DMS79 treated with DMSO at 0.1 percent for 48 hours (cell line): Measurements from ENCODE around the gene CPNE5.

Source experiments
- DNase-seq: peaks from one replicate; lab custom pipeline; 2025; lab: John Stamatoyannopoulos, UW

The CPNE5 gene

DNA sequence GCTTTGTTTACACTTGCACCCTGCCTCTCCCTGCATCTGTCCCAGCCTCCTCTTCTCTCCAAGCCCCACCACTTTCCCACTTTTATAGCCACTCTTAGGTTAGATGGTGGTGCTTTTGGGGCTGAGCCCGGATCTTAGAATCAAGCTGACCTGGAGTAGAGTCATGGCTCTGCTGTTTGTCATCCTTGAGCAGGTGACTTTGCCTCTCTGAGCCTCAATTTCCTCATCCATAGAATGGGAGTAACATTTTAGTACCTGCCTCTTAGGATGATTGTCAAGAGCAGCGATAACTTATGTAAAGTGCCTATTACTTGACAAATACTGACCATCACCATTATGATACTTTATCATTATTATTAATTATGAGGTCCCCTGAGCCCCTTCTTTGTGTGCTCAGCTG lies 48.2 kb downstream of the CPNE5 start:
- no peak for DNase-seq

DNA sequence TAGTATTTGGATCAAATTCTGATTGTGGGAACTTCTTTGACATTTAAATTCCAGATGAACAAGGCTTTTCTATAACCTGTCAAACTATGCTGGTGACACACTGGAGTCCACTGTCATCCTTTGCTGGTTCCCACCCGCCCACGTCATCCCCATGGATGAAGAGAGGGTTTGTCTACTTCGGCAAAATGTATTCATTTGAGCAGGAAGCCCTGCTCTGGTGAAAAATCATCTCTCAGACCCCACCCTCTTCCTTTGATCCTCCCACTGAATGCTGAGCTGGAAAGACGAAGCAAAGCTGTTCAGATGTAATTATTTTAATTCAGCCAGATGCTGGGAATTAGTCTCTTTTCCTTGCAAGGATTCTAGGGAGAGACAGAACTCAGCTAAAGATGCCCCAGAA lies 50.5 kb downstream of the CPNE5 start:
- no peak for DNase-seq

DNA sequence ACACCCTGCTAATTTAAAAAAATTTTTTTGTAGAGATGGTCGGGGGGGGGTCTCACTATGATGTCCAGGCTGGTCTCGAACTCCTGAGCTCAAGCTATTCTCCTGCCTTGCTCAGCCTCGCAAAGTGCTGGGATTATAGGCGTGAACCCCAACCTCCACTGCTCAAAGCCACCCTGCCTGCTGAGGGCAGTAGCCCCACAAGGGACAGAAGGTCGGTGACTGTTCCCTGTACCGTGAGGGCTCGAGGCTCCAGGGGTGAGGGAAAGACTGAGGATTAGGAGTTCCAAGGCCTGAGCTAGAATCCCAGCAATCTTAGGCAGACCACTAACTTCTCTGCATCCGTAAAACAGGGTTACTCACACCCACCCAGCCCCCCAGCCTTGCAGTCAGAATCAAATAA lies 51.1 kb downstream of the CPNE5 start:
- DNase-seq, result no peak

DNA sequence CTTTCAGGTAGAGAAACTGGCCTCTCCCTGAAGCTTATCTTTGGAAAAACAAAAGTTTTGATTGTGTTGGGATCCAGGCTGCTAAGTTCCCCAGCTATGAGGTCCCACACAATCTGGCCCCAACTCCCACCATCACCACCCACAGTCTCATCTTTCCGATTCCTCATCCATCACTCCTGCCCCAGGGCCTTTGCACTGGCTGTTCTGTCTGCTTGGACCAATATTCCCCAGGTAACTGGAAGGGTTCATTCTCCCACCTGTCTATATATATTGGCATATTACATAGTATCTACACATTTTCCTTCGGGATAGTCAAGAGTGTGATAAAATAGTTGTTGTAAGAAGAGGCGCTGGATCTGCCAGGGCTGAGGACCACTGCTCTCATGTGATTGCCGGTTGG lies 52.0 kb downstream of the CPNE5 start:
- DNase-seq, result no peak

DNA sequence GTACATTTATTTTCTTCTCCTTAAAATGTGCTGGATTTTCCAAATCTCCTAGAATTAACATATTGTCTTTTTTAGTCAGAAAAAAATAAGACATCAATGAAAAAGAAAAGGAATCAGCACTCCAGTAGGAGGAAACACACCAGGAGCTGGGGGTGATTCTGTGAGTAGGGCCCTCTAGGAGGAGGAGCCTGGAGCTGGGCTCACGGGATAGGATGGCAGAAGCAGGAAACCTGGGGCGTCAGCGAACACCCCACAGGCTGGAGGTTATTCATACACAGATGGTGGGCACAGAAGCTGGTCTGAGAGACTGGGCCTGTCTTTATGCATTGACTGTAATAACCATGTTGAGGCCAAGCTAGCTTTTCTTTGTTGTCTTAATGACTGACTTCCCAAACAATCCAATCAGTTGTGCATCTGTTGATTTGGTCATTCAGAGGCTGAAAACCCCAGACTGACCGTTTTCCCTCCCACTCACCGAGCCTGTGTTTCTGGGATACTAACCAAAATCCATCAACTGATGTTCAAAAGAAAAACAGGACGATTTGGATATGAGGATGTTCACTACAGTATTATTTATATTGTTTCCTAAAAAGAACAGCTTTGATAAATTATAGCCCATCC lies 53.1 kb downstream of the CPNE5 start:
- DNase-seq, result no peak

DNA sequence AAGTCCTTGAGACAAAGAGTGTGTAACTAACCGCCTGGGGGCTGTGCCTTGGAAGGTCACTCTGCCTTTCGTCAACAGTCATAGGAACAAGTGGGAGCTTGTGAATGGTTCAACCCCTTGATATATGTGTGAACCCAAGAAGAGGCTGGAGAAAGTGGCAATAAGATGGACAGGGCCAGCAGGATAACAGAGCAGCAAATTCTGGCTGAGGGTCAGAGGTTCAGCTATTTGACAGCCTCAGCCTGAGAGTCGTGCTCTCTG lies 54.9 kb downstream of the CPNE5 start:
- no peak for DNase-seq

DNA sequence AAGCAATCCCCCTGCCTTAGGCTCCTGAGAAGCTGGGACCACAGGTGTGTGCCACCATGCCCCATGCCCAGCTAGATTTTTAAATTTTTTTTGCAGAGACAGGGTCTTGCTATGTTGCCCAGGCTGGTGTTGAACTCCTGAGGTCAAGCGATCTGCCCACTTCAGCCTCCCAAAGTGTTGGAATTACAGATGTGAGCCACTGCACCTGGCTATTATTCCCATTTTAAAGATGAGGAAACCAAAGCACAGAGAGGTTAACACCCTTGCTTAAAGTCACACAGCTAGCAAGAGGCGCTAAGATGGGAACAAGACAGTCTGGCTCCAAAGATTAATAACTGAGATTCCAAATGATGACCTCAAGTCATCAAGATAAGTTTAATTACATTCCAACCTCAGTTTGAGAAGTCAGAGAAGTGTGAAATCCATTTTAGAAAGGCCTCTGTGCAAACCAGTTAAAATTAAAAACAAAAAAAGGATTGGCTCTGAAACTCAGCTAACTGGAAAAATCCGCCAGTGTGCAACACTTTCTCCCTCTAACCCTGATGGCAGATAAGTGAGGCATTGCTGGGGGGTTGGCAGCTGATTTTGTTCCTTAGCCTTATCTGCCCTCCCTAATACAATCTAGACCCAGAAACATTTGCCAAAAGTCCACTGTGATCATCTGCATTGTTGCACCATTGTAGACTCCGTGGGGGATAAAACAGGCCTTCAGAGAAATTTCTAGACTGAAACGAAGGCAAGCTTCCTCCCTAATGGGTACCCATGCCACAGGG lies 55.5 kb downstream of the CPNE5 start:
- DNase-seq, result no peak

DNA sequence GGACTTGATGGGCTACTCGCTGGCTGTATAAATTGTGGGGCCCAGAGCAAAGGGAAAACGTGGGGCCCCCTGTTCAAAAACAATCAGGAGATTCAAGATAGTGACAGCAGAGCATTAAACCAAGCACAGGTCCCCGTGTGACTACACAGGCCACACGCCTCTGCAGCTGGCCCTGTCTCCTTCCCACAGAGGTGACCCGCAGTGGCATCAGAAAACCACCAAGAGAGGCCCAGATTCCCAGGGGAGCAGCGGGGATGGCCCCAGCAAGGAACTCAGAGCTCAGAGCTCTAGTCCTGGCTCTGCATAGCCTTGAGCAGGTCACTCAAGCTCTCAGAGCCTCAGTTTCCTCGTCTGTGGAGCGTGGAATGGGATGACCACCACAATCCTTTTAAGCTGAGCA lies 57.6 kb downstream of the CPNE5 start:
- DNase-seq, result no peak

DNA sequence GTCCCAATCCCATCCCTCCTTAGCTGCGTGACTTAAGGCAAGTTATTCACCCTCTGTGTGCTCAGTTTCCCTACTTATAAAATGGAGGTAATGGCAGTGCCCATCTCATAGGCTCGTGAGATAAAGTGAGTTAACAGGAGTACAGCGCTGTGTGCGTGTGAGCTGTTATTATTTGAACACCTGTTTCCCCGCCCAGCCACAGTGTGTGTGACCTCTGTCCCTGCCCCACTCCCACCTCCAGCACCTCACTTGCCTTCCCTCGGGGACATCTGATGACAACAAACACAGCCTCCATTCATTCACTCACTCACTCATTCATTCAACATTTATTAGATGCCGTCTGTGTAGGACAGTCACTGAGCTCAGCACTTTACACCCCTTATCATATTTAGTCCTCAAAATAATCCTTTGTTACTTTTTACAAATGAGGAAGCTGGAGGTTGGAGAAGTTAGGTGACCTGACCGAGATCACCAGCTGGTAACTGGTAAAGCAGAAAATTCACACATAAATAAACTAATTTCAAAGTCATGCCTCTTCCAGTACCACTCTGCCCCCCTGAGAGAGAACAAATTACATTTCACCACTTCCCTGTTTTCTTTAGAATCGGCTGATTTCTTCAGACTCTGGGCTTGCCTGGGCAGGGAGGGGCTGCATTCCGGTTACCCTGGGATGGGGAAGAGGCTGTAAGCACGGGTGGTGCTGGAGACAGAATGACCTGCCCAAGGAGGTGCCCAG lies 58.6 kb downstream of the CPNE5 start:
- DNase-seq, result no peak

DNA sequence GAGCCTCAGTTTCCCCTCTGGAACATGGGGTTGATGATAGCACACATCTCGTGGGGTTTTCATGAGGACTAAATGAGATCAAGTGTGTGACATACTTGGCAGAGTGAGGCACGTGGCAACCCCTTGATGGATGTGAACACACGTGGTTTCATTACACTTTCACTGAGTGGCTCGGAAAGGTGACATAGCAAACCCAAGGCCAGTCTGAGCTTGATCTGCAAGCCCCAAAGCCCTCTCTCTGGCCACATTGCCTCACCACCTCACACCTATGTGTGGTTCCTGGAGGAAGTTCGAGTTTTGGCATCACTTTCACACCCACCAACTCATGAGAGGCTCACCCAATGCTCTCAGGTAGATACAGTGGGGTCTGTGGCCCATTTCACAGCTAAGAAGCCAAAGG lies 60.0 kb downstream of the CPNE5 start:
- no peak for DNase-seq

DNA sequence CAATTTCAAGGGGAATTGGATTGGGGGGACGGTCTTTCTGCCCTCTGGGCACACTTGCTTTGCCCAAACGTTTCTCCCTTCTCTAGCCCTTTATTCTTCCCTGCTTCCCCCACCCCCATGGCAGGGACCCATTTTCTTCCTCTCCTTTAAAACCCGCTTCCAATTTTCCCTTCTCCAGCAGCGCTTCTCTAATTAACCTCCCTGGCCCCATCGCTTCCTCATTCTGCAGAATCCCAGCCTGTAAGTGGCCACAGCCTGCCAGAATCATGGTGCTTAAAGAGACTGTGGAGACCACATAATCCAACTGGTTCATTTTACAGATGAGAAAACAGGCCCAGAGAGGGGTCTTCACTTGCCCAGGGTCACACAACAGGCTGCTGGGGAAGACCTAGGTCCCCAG lies 61.4 kb downstream of the CPNE5 start:
- DNase-seq, result no peak

DNA sequence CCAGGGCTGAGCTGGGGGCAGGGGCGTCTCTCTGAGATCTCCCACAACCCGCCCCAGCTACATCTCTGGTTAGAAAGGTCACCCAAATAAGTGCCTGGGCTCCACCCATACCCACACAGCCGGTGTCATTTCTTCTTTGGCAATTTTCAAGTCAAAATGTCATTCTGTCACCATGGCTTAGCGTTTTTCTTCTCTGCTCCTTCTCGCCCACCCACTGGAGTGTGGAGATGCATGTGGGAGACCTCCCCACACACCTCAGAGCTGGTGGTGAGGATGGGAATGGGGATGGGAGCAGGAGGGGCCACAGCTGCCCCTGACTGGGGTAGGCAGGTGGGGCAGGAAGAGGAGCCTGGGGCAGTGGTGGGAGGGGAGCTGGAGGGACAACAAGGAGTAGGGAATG lies 63.1 kb downstream of the CPNE5 start:
- no peak for DNase-seq

DNA sequence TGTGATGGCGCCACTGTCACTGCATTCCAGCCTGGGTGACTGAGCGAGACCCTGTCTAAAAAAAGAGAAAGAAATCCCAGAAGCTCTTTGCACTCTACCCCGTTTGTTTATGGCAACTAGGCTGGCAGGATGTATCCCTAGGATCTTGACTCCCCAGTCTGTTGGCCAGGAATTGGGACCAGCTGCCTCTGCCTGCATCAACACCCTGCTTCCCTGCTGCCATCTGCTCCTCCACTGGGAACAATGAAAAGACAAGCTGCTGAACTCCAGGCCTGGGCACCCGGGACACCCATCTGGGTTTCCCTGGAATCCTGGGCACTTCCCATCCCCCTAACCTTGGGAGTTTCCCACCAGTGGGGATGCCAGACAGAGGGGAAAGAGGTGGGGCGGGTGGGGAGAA lies 64.9 kb downstream of the CPNE5 start:
- DNase-seq, result no peak

DNA sequence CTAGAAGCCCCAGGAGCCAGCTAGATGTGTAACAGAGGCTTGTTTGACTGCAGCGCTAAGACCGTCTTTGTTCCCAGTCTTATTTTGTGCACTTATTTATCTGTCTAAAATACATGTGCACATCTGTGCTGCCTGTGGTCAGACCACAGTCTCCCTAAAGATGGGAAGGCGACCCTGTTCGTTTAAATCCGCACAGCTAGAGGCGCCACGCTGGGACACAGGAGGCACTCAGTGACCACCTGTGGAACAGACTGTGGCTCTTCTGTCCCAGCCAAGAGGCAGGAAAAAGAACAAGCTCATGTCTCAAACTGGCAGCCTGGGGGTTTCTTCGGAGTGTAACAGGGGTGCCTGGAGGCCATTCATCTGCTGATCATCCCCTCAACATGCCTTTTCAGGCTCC lies 66.8 kb downstream of the CPNE5 start:
- no peak for DNase-seq

DNA sequence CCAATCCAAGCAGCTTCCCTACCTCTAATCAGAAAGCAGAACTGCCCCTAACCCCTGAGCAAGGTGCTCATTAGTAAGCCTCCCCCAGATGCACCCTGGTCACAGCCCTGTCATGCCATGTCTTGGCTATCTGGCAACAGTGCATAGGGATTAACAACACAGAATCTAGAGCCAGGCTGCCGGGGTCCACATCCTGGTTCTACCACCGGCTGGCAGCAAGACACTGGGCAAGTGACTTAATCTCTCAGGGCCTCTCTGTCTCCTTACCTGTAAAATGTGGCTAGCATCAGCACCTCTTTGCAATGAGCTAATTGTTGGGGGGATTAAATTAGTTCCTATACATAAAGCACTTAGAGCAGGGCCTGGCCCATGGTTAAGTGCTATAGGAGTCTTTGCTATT lies 68.1 kb downstream of the CPNE5 start:
- DNase-seq, result no peak

DNA sequence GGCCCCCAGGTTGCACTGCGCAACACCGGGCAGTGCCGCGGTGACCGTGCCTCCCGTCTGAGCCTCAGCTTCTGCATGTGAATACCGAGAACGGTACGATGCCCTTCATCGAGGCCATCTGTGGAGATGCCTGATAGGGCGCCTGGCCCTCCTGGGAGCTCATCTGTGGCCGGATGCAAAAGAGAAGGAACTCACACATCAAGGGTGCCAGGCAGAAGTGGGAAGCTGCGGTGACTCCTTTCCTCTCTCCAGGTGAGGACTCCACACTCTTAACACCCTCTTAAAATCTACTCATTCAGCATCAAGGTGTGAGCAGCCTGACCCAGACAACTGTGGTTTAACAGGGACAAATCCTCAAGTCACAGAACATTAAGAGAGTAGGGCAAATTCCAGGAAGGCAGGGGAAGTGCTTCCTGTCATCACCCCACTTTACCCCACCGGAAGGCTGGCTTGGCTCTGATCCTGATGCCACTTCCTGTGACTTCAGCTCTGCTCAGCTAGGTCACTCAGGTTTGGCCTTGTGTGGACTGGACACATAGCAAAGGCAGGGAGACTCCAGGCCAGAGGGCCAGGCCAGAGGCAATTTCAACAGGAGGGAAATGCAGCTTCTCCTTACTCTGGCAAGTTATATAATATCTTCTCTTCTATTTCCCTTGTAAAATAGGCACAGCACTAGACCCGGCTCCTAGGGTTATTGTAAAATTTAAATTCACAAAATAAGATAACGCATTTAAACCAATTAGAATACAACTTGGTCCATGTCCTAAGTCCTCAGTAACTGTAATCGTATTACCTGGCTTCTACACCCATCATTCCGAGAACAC lies 69.4 kb downstream of the CPNE5 start:
- DNase-seq, result no peak

DNA sequence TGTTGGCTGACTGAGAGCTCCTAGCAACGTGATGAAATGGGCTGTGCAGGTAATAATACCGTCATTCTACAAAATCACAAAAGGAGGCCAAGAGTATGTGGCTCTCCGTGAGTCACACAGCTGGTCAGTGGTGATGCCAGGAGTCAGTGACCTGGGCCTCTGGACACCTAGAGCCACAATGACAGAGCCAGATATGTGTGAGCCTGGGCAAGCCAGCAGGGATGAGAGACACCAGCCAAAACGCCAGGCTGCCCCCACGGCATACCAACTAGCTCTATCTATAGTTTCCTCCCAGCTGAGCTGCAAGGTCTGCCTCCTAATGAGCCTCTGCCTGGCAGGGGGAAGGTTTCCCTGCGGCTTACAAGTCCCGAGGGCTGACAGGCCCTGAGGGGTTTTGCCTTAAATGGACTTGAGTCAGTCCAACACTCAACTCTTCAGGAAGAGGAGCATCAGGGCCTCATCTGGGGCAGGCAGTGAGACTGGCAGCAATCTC lies 70.0 kb downstream of the CPNE5 start:
- DNase-seq, result no peak

DNA sequence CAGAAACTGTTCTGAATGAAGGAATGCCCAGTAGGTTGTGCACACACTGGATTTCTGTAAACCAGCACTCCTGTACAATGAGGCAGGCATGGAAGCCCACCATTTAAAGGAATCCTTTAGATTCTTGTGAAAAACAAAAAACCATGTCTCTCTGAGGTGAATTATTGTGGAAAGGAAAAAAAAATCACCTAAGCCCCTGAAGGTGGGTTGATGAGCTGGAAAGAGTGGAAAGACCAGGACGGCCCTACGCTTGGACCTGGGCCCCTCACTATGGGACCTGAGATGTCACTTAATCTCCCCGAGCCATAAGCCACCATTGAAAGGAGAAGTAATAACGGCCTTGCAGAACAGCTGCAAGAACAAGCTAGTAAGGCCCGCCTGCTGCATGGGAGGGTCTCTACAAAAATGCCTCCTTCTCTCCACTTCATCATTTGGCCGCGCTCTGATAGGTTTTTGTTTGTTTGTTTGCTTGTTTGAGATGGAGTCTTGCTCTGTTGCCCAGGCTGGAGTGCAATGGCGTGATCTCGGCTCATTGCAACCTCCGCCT lies 72.8 kb downstream of the CPNE5 start:
- no peak for DNase-seq

DNA sequence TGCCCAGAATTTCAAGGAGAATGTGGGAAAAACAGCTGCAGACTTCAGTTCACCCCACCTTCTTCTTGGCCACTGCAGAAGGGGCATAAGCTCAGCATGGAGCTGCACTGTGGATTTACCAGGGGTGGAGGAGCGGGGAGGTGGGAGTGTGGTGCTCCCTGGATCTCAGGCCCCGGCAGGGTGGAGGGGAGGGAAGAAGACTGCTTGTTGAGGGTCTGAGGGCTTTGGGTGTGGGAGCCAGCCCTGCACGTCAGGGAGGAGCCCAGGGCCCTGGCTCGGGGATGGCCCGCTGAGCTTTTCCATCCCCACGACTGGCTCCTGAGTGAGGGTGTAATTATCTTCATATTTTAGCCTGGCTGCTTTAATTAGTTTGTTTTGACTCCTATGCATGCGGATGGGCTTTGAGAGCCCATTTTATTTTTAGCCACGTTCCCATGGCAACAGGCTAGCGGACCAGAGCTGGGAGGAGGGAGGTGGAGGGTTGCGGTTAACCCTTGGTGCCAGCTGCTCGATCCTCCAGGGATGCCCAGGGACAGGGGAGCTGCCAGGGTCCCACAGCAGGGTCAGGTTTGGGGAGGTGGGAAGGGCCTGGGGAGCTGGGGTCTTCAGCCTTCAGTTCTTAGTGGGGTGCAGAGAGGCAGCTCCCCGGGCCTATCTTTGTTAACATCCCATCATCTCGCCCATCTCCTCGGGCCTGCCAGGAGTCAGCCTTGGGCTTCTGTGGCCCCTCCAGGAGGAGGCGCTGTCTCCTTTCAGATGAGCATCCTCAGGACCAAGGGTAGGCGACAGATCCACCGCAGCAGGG lies 73.4 kb downstream of the CPNE5 start:
- peak; percentile 65 for DNase-seq

DNA sequence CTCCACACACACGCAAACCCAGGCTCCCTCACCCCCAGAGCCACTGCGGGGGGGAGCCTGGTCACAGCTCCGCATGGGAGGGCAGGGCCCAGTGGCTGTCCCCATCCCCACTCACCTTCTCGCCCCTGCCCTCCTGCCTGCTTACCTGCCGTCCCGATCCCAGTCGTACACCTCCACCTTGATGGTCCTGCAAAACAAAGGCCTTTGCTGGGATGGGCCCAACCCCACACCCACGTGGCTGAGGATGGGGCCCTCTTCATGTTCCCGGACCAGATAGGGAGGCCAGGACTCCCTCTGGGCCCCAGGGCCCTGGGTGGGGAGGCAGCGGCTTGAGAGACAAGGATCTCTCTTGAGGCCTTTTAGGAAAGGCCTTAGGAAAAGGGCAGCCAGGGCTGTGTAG lies 74.1 kb downstream of the CPNE5 start:
- no peak for DNase-seq

DNA sequence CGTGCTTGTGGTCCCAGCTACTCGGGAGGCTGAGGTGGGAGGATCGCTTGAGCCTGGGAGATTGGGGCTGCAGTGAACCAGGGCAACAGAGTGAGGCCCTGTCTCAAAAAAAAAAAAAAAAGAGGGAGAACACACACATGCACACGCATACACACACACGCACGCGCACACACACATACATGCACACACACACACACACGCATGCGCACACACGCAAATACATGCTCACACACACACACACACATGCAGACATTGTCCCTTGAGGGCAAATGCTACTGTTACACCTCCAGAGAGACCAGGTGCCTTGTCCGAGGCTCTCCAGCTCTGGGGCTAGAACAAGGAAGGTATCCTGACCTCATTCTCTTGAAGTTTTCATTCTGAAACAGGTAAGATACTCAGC lies 77.1 kb downstream of the CPNE5 start:
- DNase-seq, result no peak
